K562 (cell line): ENCODE measurements around the gene SPNS1.

ENCODE experiments used
- CTCF ChIP-seq, 3 experiments: IDR thresholded peaks in 2 of 3; conservative IDR thresholded peaks in 1 of 3; 2 replicates each; pipeline ENCODE4 v1.5.1; 2011 to 2012; ENCODE audit warnings: low read length in 3 of 3, mild to moderate bottlenecking in 3 of 3, control low read depth in 2 of 3, improper control_type of control experiment in 1 of 3, inconsistent platforms in 1 of 3, low read depth in 1 of 3, mixed read lengths in 1 of 3, moderate library complexity in 1 of 3; ENCODE audit not compliant: insufficient read depth in 2 of 3
- NR4A1 ChIP-seq, 2 experiments: fragments of 250-450 bp in 1 of 2; fragments of 450-650 bp in 1 of 2; sonication (Bioruptor Pico) in 1 of 2; IDR thresholded peaks; 2 replicates each; pipeline versions ENCODE4 v1.4.0 to v1.6.1; 2016 to 2020; ENCODE audit warnings: mild to moderate bottlenecking in 2 of 2, missing compliant biosample characterization in 1 of 2, missing genetic modification characterization in 1 of 2, moderate library complexity in 1 of 2
- PHB ChIP-seq: fragments of 250-450 bp; sonication (Bioruptor Pico); IDR thresholded peaks from 2 replicates; pipeline ENCODE4 v1.5.0; 2021
- POLR2A ChIP-seq: fragments of 450-650 bp; conservative IDR thresholded peaks from 2 replicates; pipeline ENCODE4 v1.6.1; 2016
- POU5F1 ChIP-seq: fragments of 150-350 bp; IDR thresholded peaks from 2 replicates; pipeline ENCODE4 v1.6.1; 2014; ENCODE audit warnings: borderline replicate concordance, low read length, low read depth, mild to moderate bottlenecking; ENCODE audit not compliant: partially characterized antibody
- SRSF1 ChIP-seq: fragments of 200-400 bp; formaldehyde crosslinking; IDR thresholded peaks from 2 replicates; pipeline ENCODE4 v1.6.1; 2017; ENCODE audit warnings: mild to moderate bottlenecking, low read depth, low read length, moderate library complexity
- TBP ChIP-seq: optimal IDR thresholded peaks from 2 replicates; pipeline ENCODE3; 2011; ENCODE audit warnings: low read depth, low read length, improper control_type of control experiment
- ZNF133 ChIP-seq: fragments of 250-450 bp; sonication (Bioruptor Pico); IDR thresholded peaks from 2 replicates; pipeline ENCODE4 v1.4.0; 2020; ENCODE audit warnings: mild to moderate bottlenecking

- TF ChIP-seq POLR2A (no peak), SRSF1 (no peak), PHB (no peak), CTCF (IDR thresholded peaks at IDR 0.05 in 2 of 3, conservative IDR thresholded peaks at IDR 0.05 in 1 of 3; ENCODE audit: insufficient read depth in 2 of 3, low read depth in 1 of 3, low read length in 3 of 3) (no peak), POU5F1 (no peak), NR4A1 (CRISPR knock-in tag; IDR thresholded peaks at IDR 0.05) (no peak), NR4A1 (tag; IDR thresholded peaks at IDR 0.05) (no peak), ZNF133 (no peak), TBP (no peak)
Observed at GRCh38 chr16:28985211-28986041, 10.8 kb downstream of the SPNS1 start.
